Measurements from ENCODE around the gene PDAP1. TPM values are rescaled to one million over a fixed set of nuclear protein-coding genes. Genes with fewer than 3 reads are reported as not detected.

PDAP1 gene
- total and polyA plus RNA-seq, 12 donors, result 43.6 to 187 (median 90.2) TPM

GRCh38 chr7:99404235-99404976, 4.0 kb downstream of the PDAP1 start:
- no peaks in the 10 kb centered on the region for H3K27me3 ChIP-seq
- peak in 6 of 7 donors; percentile 43 to 66 (median 56) for DNase-seq
- no peak overlapping the region for H3K4me3 ChIP-seq
- H3K9me3 ChIP-seq (replicated peaks in 1 of 3), result no peaks in the 10 kb centered on the region
- 68 to 74% (median 70%) methylated on average over 11 to 18 of the region's 18 CpGs for WGBS, 4 donors
- peak overlapping the region in 2 of 5 donors; percentile 19 to 26 for H3K27ac ChIP-seq
- intact Hi-C loops (cut with DNase I), result no loop called here
- H3K36me3 ChIP-seq (replicated peaks in 1 of 2), result peaks cover 0 to 50% of the 10 kb centered on the region in 2 donors
- TF ChIP-seq POLR2A (IDR thresholded peaks at IDR 0.05) (no peak), CTCF (IDR thresholded peaks at IDR 0.05) (no peak)
- peaks cover 10 to 32% of the 10 kb centered on the region in 2 donors for H3K4me1 ChIP-seq (replicated peaks in 1 of 2)

GRCh38 chr7:99403764-99404163, 4.6 kb downstream of the PDAP1 start:
- Histone ChIP-seq H3K27me3 (no peaks in the 10 kb centered on the region), H3K4me1 (replicated peaks in 1 of 2) (peaks cover 10 to 31% of the 10 kb centered on the region in 2 donors), H3K36me3 (replicated peaks in 1 of 2) (peaks cover 0 to 57% of the 10 kb centered on the region in 2 donors), H3K4me3 (no peak overlapping the region), H3K27ac (no peak overlapping the region), H3K9me3 (replicated peaks in 1 of 3) (no peaks in the 10 kb centered on the region)
- TF ChIP-seq POLR2A (IDR thresholded peaks at IDR 0.05) (no peak), CTCF (IDR thresholded peaks at IDR 0.05) (no peak)
- intact Hi-C loops (cut with DNase I), result no loop called here
- 89 to 97% (median 90%) methylated on average over 4 to 5 of the region's 5 CpGs for WGBS, 4 donors
- no peak for DNase-seq

GRCh38 chr7:99402854-99403253, 5.5 kb downstream of the PDAP1 start:
- peaks cover 0 to 66% of the 10 kb centered on the region in 2 donors for H3K36me3 ChIP-seq (replicated peaks in 1 of 2)
- no peak overlapping the region for H3K27ac ChIP-seq
- no peak for DNase-seq
- peaks cover 10 to 31% of the 10 kb centered on the region in 2 donors for H3K4me1 ChIP-seq (replicated peaks in 1 of 2)
- WGBS, 4 donors, result 88 to 99% (median 96%) methylated on average over 3 of the region's 3 CpGs
- no peaks in the 10 kb centered on the region for H3K9me3 ChIP-seq (replicated peaks in 1 of 3)
- intact Hi-C loops (cut with DNase I), result no loop called here
- no peak overlapping the region for H3K4me3 ChIP-seq
- no peak for TF ChIP-seq CTCF (IDR thresholded peaks at IDR 0.05)
- TF ChIP-seq POLR2A (IDR thresholded peaks at IDR 0.05), result no peak
- no peaks in the 10 kb centered on the region for H3K27me3 ChIP-seq

- intact Hi-C loops (cut with DNase I), result no loop called here
- no peak for DNase-seq
- Histone ChIP-seq H3K4me1 (replicated peaks in 1 of 2) (peaks cover 0 to 5% of the 10 kb centered on the region in 2 donors), H3K36me3 (replicated peaks in 1 of 2) (peaks cover 0 to 93% of the 10 kb centered on the region in 2 donors), H3K27me3 (no peaks in the 10 kb centered on the region), H3K9me3 (replicated peaks in 1 of 3) (no peaks in the 10 kb centered on the region), H3K4me3 (no peak overlapping the region), H3K27ac (peak overlapping the region in 1 of 5 donors; percentile 42)
- TF ChIP-seq POLR2A (IDR thresholded peaks at IDR 0.05) (no peak), CTCF (IDR thresholded peaks at IDR 0.05) (no peak)
- 64 to 76% (median 68%) methylated on average over 4 to 6 of the region's 6 CpGs for WGBS, 4 donors
Measured at GRCh38 chr7:99399597-99399996, 8.8 kb downstream of the PDAP1 start.
